ENCODE measurements around the gene GFI1B. TPM values are rescaled to one million over a fixed set of nuclear protein-coding genes. Genes with fewer than 3 reads are reported as not detected.

The GFI1B gene
- total RNA-seq: 1 to 10 TPM in 1 of 2 donors, under 1 TPM in 1; 0.50 to 1.1 TPM
- under 1 TPM; 0.30 to 0.42 TPM for polyA plus RNA-seq (ENCODE audit: insufficient read length in 2 of 2)
- long read RNA-seq, donor 1: 0 reads
- long read RNA-seq, donor 2, partial matches to known transcripts: 0 of 1 reads
- long read RNA-seq, donor 2, other reads (novel, unspliced or antisense): 0 of 1 reads
- long read RNA-seq, donor 3: 0 reads
- long read RNA-seq, donor 4: 0 reads

DNA sequence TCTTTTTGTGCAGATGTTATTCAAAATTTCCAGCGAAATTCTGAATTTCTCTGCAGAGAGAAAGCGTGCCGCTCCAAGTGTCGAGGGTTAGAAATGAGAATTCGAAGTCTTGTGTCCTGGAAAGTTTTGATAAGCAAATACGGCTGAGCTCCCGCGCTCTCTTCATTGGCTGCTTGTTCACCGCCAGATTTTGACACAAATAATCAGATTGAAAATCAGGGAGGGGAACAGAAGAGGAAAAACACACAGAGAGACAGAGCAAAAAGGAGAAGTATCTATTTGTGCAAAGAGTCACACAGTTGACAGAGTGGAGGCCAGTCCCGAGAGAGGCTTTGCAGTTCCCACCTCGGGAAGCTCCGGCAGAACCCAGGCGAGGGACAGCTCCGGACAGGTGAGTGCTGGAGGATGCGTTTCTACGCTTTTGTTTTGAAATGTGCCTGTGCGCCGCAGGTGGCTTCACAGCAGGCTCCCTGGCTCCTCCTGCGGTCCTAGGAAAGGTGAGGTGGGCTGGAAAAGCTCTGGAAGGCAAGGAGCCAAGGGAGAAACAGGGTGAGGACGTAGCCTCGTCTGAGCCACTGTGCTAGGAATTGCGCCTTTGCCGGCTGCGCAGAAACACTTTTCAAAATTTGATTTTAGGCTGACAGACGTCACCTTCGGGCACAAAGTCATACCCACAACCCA is at the start of gene GFI1B:
Gene GFI1B (plus strand): TSS at position 244 of the 681 bp plus-strand sequence. CDS start 7,985 bp downstream, outside the sequence.
- Histone ChIP-seq H3K27me3 (ENCODE audit: control insufficient read depth, insufficient read depth, low read length) (peaks cover 19% of the 10 kb centered on the region), H3K9me3 (ENCODE audit: control insufficient read depth, insufficient read depth, low read length) (no peaks in the 10 kb centered on the region), H3K4me1 (ENCODE audit: control insufficient read depth, insufficient read depth, low read length) (peaks cover 11% of the 10 kb centered on the region), H3K4me3 (ENCODE audit: low read depth, low read length) (no peak within 1 kb of the TSS), H3K36me3 (ENCODE audit: control insufficient read depth, insufficient read depth, low read length) (no peaks in the 10 kb centered on the region), H3K27ac (ENCODE audit: low read depth, low read length) (no peak within 1 kb of the TSS)
- DNase-seq (ENCODE audit: low read depth in 4 of 6, low spot score in 6 of 6): no peak
- 27% methylated on average over 25 of the region's 26 CpGs for WGBS (ENCODE audit: insufficient coverage)

DNA sequence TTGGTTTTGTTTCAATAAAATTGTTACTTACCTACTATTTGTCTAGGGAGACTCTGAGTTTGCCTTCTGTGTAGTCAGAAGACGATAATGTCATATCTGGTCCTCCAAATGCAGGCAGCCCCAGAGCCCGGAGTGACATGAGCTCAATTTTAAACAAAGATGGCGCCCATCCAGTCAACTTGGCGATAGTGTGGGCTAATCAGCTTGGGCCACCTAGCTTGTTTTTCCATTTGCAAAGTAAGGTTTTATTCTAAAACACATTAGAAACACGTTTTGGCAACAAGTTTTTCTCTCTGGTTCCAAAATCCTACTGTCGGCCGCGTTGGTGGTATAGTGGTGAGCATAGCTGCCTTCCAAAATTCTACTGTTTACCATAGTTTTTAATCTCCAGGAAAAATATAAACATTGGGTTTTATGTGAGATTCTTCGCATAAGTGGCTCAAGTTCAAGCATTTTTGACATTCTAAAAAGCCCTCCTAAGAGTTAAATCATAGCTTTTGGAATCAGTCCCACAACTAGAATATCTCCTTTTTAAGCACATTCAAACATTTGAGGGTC is 47.2 kb upstream of the GFI1B start:
- Histone ChIP-seq H3K4me1 (ENCODE audit: control insufficient read depth, insufficient read depth, low read length) (no peaks in the 10 kb centered on the region), H3K4me3 (ENCODE audit: low read depth, low read length) (no peak overlapping the region), H3K27me3 (ENCODE audit: control insufficient read depth, insufficient read depth, low read length) (no peaks in the 10 kb centered on the region), H3K9me3 (ENCODE audit: control insufficient read depth, insufficient read depth, low read length) (no peaks in the 10 kb centered on the region), H3K36me3 (ENCODE audit: control insufficient read depth, insufficient read depth, low read length) (peaks cover 22% of the 10 kb centered on the region), H3K27ac (ENCODE audit: low read depth, low read length) (no peak overlapping the region)
- peak in 1 of 6 donors; percentile 3 for DNase-seq (ENCODE audit: low read depth in 4 of 6, low spot score in 6 of 6)
- 97% methylated on average over 3 of the region's 9 CpGs for WGBS (ENCODE audit: insufficient coverage)

DNA sequence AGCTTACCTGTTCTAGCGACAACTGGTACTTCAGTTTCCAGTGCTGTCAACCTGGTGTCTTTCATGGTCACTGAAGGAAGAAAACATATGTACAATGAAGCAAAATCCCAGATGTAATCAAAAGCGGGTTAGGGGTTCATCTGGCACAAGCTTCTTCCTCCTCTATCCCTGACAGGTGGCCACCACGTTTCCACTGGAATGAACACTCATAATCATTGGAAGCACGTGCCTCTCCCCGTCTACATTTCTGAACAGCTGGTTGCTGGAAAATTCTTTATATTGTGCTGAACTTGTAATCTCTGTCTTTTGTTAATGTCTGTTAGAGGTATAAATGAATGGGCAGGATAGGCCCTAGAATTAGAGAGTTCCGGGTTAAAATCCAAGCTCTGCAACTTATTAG is 43.5 kb upstream of the GFI1B start:
- Histone ChIP-seq H3K9me3 (ENCODE audit: control insufficient read depth, insufficient read depth, low read length) (no peaks in the 10 kb centered on the region), H3K27me3 (ENCODE audit: control insufficient read depth, insufficient read depth, low read length) (no peaks in the 10 kb centered on the region), H3K4me3 (ENCODE audit: low read depth, low read length) (no peak overlapping the region), H3K4me1 (ENCODE audit: control insufficient read depth, insufficient read depth, low read length) (no peaks in the 10 kb centered on the region), H3K36me3 (ENCODE audit: control insufficient read depth, insufficient read depth, low read length) (peaks cover 7% of the 10 kb centered on the region), H3K27ac (ENCODE audit: low read depth, low read length) (no peak overlapping the region)
- 60% methylated on average over 1 of the region's 6 CpGs for WGBS (ENCODE audit: insufficient coverage)
- DNase-seq (ENCODE audit: low read depth in 4 of 6, low spot score in 6 of 6): peak in 1 of 6 donors; percentile 4

DNA sequence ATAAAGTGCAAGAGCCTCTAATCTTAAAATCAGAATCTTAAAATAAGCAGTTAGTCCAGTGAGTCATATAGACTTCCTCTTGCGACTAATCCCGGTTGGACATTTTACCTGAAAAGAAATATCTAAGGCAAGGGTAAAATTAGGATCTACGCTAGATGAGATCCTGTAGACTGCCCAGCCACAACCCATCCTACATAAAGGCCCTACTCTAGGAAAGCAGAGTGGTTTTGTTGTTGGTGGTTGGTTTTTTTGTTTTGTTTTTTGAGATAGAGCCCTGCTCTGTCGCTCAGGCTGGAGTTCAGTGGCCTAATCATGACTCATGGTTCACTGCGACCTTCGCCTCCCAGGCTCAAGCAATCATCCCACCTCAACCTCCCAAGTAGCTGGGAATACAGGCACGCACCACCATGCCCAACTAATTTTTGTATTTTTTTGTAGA is 41.0 kb upstream of the GFI1B start:
- Histone ChIP-seq H3K36me3 (ENCODE audit: control insufficient read depth, insufficient read depth, low read length) (peaks cover 2% of the 10 kb centered on the region), H3K27ac (ENCODE audit: low read depth, low read length) (no peak overlapping the region), H3K9me3 (ENCODE audit: control insufficient read depth, insufficient read depth, low read length) (no peaks in the 10 kb centered on the region), H3K27me3 (ENCODE audit: control insufficient read depth, insufficient read depth, low read length) (no peaks in the 10 kb centered on the region), H3K4me3 (ENCODE audit: low read depth, low read length) (no peak overlapping the region), H3K4me1 (ENCODE audit: control insufficient read depth, insufficient read depth, low read length) (no peaks in the 10 kb centered on the region)
- 100% methylated on average over 3 of the region's 7 CpGs for WGBS (ENCODE audit: insufficient coverage)
- no peak for DNase-seq (ENCODE audit: low read depth in 4 of 6, low spot score in 6 of 6)

DNA sequence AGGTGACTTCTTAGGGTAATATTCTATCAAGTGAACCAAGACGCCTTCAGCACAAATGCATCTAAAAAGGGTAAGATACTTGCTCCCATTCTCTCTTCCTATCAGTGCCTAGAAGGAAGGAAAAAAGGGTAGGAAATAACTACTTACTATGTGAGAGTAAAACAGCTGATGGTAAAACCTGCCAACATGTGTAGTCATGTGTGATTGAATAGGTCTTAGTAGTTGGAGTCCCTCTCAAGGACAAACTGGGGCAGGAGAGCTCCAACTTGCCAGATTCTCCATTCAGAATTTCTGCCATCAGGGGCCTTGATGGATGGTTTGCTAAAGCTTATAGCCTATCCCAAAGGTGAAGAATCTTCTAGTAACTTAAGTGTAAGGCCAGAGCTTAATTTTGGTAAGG is 39.3 kb upstream of the GFI1B start:
- H3K27me3 ChIP-seq (ENCODE audit: control insufficient read depth, insufficient read depth, low read length): no peaks in the 10 kb centered on the region
- H3K9me3 ChIP-seq (ENCODE audit: control insufficient read depth, insufficient read depth, low read length): no peaks in the 10 kb centered on the region
- no CpG with 5 or more reads among the region's 1 CpG for WGBS (ENCODE audit: insufficient coverage)
- no peak for DNase-seq (ENCODE audit: low read depth in 4 of 6, low spot score in 6 of 6)
- H3K27ac ChIP-seq (ENCODE audit: low read depth, low read length): no peak overlapping the region
- H3K36me3 ChIP-seq (ENCODE audit: control insufficient read depth, insufficient read depth, low read length): peaks cover 1% of the 10 kb centered on the region
- H3K4me3 ChIP-seq (ENCODE audit: low read depth, low read length): no peak overlapping the region
- peaks cover 7% of the 10 kb centered on the region for H3K4me1 ChIP-seq (ENCODE audit: control insufficient read depth, insufficient read depth, low read length)

DNA sequence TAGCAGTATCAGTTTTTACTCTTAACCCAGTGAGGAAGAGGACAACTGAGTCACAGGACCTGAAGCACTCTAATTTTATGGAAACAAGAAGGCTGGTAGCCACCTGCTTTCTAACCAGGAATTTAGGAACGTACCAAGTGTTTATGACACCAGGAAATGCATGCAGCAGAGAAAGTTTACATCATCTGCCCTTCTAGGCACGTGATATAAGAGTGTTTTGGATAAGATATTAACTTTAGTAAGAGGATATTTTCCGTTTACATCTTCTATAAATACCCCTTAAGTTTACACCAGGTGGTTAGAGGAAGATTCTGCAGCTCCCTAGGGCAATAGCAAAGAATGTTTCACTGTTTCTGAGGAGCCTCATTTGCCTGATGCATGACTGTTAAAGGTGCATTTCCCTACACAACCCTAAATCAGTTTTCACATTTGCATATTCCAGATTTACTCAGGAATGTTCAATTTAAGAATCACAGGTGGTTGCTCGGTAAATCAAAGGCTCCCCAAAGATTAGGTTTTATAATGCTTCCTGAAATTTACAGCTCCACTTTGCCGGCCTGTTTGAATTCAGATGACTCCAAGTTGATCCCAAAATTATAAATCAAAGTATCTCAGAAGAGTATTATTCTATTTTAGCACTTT is 35.8 kb upstream of the GFI1B start:
- H3K27ac ChIP-seq (ENCODE audit: low read depth, low read length): no peak overlapping the region
- H3K4me3 ChIP-seq (ENCODE audit: low read depth, low read length): no peak overlapping the region
- H3K4me1 ChIP-seq (ENCODE audit: control insufficient read depth, insufficient read depth, low read length): peaks cover 11% of the 10 kb centered on the region
- H3K36me3 ChIP-seq (ENCODE audit: control insufficient read depth, insufficient read depth, low read length): peaks cover 2% of the 10 kb centered on the region
- no CpG with 5 or more reads among the region's 5 CpGs for whole genome bisulfite sequencing (ENCODE audit: insufficient coverage)
- H3K27me3 ChIP-seq (ENCODE audit: control insufficient read depth, insufficient read depth, low read length): no peaks in the 10 kb centered on the region
- DNase-seq (ENCODE audit: low read depth in 4 of 6, low spot score in 6 of 6): peak in 1 of 6 donors; percentile 22
- no peaks in the 10 kb centered on the region for H3K9me3 ChIP-seq (ENCODE audit: control insufficient read depth, insufficient read depth, low read length)

DNA sequence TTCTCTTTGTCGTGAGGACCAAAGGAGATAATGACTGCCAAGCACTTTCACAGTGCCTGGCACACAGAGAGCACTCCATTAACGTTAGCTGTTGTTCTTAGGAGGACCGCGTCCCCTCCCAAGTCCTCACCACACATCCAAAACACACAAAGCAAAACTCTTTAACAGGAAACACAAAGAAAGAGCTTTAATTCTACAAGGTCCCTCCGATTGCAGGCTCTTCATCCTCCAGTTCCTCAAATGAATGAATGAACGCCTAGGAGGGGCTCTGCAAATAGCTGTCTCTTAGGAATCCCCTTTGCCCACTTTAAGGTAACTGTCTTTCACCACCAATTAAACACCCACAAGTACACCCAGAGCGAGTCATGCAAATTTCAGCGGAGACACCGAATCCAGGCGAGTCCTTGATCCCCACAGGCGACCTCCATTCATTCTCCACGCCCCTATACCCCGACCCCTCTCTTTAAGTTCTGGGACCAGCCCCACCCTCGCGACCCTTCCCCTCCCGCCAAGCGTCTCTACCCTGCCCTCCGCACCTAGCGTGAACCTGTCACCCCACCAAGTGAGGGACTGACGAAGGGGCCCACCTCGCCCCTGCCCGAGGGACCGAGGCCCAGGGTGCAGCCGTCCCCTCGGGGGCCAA is 34.7 kb upstream of the GFI1B start:
- peaks cover 11% of the 10 kb centered on the region for H3K4me1 ChIP-seq (ENCODE audit: control insufficient read depth, insufficient read depth, low read length)
- peaks cover 2% of the 10 kb centered on the region for H3K36me3 ChIP-seq (ENCODE audit: control insufficient read depth, insufficient read depth, low read length)
- H3K27me3 ChIP-seq (ENCODE audit: control insufficient read depth, insufficient read depth, low read length): no peaks in the 10 kb centered on the region
- WGBS (ENCODE audit: insufficient coverage): 0% methylated on average over 21 of the region's 25 CpGs
- H3K4me3 ChIP-seq (ENCODE audit: low read depth, low read length): peak overlapping the region; percentile 97
- peak overlapping the region; percentile 100 for H3K27ac ChIP-seq (ENCODE audit: low read depth, low read length)
- H3K9me3 ChIP-seq (ENCODE audit: control insufficient read depth, insufficient read depth, low read length): no peaks in the 10 kb centered on the region
- peak in 2 of 6 donors; percentile 1 to 20 for DNase-seq (ENCODE audit: low read depth in 4 of 6, low spot score in 6 of 6)

DNA sequence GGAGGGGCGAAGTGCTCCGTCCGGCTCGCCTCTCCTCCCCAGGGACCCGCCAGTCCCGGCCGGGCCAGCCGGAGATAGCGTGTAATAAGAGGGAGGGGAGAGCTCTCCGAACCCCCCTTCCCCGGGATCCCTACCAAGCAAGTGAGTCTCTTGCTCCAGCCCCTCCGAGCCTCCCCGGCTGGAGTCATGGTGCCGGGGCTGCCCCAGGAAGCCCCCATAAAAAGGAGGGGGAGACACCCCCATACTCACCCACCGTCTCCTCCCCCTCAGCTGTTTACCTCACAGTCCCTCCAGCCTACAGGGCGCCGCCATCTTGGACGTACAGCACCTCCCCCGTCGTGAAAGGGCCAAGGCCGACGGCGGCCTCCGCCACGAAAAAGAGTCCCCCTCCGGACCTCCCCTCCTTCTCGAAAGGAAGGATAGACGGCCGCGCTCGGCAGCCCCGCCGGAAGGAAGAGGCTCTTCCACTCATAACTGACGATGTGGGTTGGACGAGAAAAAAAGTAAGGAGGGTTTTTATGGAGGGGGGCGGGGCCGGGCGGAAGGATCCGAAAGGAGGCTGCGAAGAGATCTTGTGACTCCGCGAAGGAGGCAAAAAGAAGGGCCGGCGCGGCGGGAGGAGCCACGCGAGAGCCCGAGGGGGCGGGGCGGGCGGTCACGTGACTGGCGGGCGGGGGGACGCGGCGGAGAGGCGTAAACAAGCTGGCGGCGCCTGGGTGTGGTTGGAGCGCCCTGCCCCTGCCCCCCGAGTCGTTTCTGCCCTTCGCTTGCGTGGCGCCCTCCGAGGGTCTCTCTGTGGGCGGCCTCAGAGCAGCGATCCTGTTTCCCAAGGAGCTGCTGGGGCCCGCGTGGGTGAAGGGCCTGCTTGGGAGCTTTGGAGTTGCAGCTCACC is 34.0 kb upstream of the GFI1B start, which contains the start of gene TSC1:
Gene TSC1 (minus strand): TSS at position 323 of the 892 bp plus-strand sequence. CDS start 15,744 bp downstream, outside the sequence.
- Histone ChIP-seq H3K4me1 (ENCODE audit: control insufficient read depth, insufficient read depth, low read length) (peaks cover 11% of the 10 kb centered on the region), H3K27me3 (ENCODE audit: control insufficient read depth, insufficient read depth, low read length) (no peaks in the 10 kb centered on the region), H3K4me3 (ENCODE audit: low read depth, low read length) (peak within 1 kb of the TSS; percentile 97), H3K27ac (ENCODE audit: low read depth, low read length) (peak within 1 kb of the TSS; percentile 100), H3K36me3 (ENCODE audit: control insufficient read depth, insufficient read depth, low read length) (peaks cover 2% of the 10 kb centered on the region), H3K9me3 (ENCODE audit: control insufficient read depth, insufficient read depth, low read length) (no peaks in the 10 kb centered on the region)
- peak; percentile 86 to 99 (median 92) for DNase-seq (ENCODE audit: low read depth in 4 of 6, low spot score in 6 of 6)
- WGBS (ENCODE audit: insufficient coverage): 0% methylated on average over 43 of the region's 72 CpGs
